DMS79 treated with DMSO at 0.1 percent for 48 hours (cell line): ENCODE data around the gene CCDC6.
A peak's percentile ranks its signal among the peaks of the same experiment; 100 is the strongest.
"Not testable (repeated sequence)": the region's sequence is repeated elsewhere in the genome, so short reads cannot be mapped to it uniquely, and the experiment has no call there.

Experiments
- DNase-seq: peaks from one replicate; lab custom pipeline; 2025; lab: John Stamatoyannopoulos, UW

Gene CCDC6

DNA sequence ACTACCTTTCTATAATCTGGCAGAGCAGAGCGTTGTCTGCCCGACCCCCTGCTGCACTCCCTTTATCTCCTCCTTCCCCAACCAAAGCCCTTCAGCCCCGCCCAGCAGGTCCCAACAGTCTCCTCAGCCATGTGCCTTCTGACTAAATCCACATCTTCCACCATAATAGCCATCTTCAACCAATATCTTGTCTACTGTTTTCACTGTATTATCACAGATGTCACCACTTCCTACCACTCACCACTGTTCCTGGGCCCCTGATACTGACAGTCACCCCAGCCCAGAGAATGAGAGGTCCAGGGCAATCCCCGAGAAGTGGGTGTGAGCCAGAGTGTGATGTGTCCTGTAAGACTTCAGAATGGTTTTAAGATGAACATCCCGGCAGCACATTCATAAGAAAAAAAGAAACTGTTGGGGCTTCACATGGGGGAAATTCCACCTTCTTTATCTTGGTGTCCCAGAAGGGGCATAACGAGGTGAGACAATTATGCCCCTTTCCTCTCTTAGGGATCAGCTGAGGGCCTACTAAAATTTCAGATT lies 25.3 kb downstream of the CCDC6 start:
- no peak for DNase-seq

DNA sequence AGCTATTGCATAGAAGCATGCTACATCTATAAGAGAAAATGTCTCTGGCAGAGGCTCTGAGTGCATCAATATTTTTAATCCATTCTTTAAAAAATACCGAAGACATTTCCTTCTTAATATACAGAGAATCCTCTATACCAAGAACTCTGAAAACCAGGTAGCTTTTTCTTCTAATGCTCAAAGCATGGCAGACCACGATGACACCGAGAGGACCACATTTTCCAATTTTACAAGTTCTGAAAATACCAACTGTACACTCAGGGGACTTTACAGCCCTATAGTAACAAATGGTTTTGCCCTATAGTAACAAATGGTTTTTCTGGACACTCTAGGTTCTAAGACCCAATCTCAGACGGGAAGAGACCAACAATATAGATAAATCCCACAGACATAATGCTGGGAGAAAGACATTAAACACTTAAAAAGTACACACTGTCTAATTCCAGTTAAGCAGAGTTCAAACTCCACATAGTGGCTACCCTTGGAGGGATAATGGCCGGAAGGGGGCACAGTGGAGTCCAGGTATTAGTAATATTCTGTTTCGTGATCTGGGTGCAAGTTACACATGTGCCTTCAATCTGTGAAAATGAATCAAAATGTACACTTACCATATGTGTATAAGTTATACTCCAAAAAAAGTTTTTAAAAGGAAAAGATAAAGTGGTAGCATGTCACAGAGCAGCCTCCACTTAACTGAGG lies 26.2 kb downstream of the CCDC6 start:
- no peak for DNase-seq

DNA sequence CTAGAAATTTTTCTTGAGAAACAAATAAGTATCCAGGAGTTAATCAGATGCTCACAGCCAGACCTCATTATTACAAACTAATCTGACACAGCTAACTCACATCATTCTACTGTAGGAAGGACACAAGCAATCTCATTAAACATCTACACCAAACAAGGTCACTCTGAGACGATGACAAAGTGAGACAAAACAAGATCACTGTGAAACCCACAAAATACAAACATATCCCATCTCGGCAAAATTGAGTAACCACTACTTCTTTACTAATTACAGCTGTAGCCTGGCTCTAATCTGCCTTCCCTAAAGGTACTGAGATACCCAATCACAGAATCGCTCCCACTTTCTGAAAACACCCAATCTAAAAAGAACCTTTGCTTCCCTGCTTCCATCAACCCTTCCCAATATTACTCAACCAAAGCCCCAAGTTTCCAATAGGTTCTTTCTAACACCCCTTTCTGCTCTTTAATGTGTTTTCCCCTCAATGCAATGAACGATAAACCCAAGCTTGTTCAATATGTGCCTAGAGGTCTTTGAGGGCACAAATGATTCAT lies 26.9 kb downstream of the CCDC6 start:
- no peak for DNase-seq

- DNase-seq, result no peak
Measured at GRCh38 chr10:59878915-59879314, 27.4 kb downstream of the CCDC6 start.

DNA sequence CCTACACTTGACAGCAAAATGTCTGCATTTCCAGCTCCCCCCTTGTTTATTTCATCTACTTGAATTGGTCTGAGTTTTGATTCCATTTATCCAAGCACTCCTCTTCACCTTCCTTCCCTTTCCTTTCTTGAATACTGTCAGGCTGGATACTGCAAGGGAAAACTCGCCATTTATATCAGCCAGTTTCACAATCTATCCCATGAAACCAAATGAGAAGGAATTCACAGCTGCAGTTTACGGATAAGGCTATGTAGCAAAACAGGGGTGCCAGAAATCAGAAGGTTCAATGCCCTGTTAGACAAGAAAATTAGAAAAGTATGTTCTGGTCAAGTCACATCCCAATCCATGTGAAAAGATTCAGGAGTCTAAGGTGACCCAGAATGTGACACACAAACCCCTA lies 28.1 kb downstream of the CCDC6 start:
- no peak for DNase-seq

DNA sequence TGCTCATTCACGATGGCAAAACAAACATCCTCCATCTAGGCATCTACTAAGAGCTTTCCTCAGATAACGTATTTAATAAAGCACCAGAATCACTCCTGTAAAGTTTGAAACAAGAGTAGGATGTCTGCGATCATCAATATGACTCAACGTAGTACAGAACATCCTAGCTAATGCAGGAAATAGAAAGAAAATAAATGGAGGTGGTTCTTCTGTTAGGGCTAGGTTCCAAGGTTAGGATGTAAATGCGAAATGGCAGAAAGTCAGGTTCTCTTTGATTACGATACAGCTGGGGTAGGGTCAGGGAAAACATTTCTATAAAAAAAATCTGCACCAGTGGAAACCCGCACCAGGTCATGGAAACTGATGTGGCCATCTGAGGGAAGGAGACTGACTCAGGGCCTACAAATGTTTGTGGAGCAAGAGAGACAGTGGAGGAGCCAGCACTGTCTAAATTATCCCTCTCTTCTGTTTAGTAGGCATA lies 29.1 kb downstream of the CCDC6 start:
- no peak for DNase-seq

DNA sequence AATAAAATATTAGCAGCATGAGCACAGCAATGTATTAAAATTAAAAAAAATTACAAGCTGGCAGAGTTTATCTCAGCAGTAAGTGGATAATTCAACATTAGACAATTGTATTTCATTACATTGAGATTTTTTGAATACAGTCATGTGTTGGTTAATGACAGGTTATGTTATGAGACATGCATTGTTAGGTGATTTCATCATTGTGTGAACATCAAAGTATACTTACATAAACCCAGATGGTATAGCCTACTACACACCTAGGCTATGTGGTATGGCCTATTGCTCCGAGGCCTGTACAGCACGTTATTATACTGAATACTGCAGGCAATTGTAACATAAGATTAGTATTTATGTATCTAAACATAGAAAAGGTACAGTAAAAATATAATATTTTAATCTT lies 29.7 kb downstream of the CCDC6 start:
- DNase-seq, result no peak

DNA sequence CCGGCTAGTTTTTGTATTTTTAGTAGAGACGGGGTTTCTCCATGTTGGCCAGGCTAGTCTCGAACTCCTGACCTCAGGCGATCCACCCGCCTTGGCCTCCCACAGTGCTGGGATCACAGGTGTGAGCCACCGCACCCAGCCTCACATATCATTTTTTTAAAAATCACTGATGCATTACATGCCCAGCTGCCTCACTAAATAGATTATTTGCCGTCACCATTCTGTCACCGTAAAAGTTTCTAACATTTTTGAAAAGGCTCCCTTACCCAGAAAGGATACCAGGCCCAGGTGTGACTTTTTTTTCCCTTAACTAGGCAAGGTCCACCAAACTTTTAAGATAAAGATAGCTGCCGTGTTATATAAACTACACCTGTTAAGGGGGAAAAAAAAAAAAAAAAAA lies 30.1 kb downstream of the CCDC6 start:
- not testable (repeated sequence) for DNase-seq

DNA sequence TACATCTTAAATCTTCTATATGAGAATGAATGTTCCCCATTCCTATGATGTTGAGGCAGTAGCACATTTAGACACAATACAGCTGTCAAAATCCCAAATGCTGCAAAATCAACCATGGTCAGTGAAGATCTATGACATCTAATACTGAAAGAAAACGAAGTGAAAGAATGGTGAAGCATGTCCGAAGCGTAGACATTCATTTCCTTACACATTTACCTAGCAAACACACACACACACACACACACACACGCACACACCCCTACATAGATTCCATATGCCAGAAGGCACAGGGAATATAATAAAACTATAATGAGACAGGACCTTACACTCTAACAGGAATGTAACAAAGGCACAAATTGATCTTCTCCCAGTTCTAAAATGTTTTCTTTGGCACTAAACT lies 32.5 kb downstream of the CCDC6 start:
- no peak for DNase-seq

- DNase-seq, result peak; percentile 30
Measured at GRCh38 chr10:59872892-59873463, 33.4 kb downstream of the CCDC6 start.

GRCh38 chr10:59870152-59870551 lies 36.2 kb downstream of the CCDC6 start:
- DNase-seq, result no peak

GRCh38 chr10:59869594-59869940 lies 36.8 kb downstream of the CCDC6 start:
- no peak for DNase-seq

DNA sequence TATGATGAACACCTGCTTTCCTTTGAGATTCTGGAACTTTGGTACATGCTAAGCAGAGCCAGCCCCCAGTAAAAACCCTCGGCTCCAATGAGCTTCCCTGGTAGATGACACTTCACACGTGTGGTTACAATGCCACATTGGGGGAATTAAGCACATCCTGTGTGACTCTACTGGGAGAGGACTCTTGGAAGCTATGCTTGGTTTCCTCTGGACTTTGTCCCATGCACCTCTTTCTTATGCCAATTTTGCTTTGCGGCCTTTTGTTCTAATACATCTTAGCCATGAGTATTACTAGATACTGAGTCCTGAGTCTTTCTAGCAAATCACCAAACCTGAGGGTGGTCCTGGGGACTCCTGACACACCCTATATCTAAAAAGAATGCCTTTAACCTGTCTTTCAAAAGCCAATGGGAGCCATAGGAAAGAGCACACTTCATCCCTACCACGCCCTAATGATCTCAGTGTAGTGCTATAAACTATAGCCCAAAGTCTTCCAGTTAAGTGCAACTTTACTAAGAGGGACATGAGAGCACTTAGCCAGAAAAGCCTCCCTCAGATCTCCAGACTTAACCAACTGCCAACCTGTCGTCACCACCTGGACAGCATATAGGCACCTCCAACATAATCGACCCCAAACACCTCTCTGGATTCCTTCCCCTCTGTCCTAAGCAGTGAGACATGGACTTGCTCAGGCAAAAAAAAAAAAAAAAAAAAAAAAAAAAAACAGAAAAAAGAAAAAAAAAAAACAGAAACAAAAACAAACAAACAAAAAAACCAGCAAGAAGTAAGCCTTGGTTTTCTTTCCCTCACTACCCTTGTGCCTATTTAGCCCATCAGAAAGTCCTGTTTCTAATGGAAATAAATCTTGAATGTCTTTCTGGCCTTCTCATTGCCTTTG lies 37.4 kb downstream of the CCDC6 start:
- DNase-seq, result peak; percentile 70

DNA sequence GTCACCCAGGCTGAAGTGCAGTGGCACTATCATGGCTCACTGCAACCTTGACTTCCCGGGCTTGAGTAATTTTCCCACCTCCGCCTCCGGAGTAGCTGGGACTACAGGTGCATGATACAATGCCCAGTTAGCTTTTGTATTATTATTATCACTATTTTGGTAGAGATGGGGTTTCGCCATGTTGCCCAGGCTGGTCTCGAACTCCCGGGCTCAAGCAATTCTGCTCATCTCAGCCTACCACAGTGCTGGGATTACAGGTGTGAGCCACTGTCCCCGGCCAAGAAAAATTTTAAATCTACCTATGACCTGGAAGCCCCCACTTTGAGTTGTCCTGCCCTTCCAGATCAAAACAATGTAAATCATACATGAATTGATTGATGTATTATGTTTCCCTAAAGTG lies 38.8 kb downstream of the CCDC6 start:
- DNase-seq, result no peak

DNA sequence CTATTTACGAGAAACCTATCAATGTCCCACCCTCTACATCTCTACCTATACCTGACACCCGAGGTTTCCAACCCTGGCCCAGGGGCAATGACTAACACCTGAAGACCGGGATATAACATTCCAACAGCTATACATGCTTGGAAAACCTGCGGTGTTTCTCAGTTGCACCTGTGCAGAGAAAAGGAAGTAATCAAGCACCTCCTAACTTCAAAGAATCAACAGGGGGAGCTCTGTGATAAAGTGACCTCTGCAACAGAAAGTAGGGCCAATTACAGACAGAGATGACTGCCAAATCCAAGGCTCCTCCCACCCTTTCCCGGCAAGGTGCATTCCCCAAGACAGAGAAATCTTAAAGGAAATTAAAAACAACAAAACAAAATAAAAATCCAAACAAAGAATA lies 41.3 kb downstream of the CCDC6 start:
- DNase-seq, result no peak

- no peak for DNase-seq
Measured at GRCh38 chr10:59864141-59864962, 42.0 kb downstream of the CCDC6 start.

DNA sequence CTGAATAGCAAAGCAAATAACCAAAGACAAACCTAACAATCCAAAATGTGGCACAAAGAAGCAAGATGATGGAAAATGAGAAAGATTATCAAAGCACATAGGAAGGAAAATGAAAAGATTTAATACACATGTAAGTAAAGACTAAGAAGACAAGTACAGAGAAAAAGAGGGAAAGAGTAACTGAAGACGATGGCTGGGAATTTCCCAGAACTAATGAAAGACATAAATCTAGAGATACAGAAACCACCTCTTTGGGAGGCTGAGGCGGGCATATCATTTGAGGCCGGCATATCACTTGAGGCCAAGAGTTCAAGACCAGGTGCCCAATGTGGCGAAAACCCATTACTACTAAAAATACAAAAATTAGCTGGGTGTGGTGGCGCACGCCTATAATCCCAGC lies 46.8 kb downstream of the CCDC6 start:
- DNase-seq, result no peak

DNA sequence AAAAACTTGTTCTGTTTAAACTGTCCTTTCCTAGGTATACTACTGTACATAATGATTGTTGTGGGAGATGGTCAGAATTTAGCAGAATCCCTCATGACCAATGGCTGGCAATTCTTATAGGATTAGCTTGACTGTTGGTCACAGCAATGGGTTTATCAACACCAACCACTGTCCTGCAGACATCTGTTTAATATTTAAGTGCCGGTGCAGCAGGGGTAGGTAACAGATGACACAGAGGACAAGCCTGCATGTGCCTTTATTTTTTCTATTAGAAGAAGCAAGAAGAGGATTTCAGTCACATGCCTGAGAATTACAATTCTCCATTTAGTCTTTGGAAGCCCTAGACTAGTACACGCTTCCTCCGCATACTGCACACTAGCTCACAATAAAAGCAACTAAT lies 48.4 kb downstream of the CCDC6 start:
- DNase-seq, result no peak

- DNase-seq, result no peak
Measured at GRCh38 chr10:59857049-59857448, 49.3 kb downstream of the CCDC6 start.

GRCh38 chr10:59856104-59856503 lies 50.3 kb downstream of the CCDC6 start:
- no peak for DNase-seq

DNA sequence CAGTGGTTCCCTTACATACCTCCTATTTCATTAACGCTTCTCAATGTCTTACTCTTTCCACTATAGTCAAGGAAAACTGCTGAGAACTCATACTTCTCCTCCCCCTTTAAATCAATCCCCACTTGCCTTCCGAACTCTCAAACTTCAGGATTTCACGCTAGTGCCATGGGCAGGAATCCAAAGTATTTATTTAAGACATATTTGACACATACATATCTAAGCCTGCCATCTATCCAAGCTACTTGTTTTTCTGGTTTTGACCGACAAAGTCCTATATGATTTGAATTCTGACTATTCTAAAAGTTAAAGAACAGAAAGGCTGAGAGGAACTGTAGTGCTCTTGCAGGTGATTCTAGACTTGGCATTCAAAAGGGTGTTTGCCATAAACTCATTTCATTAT lies 51.8 kb downstream of the CCDC6 start:
- no peak for DNase-seq

- no peak for DNase-seq
Measured at GRCh38 chr10:59852670-59853069, 53.7 kb downstream of the CCDC6 start.
